Trophoblast cell (in vitro differentiated cells and primary cell): Measurements from ENCODE around the gene ULK1.

Experiments used
- DNase-seq, 2 donors: peaks; one replicate each; pipeline ENCODE4 v3.0.0-alpha.2; 2016
- H2AFZ ChIP-seq: 2 replicates; pipeline ENCODE4 v1.6.1; 2013; ENCODE audit warnings: low read length, moderate library complexity, mild to moderate bottlenecking; ENCODE audit not compliant: insufficient read depth, poor library complexity
- H2AK5ac ChIP-seq: 2 replicates; pipeline ENCODE4 v1.6.1; 2013; ENCODE audit warnings: mild to moderate bottlenecking, low read length
- H2BK120ac ChIP-seq: 2 replicates; pipeline ENCODE4 v1.6.1; 2013; ENCODE audit warnings: low read length, mild to moderate bottlenecking, moderate library complexity; ENCODE audit not compliant: insufficient read depth, poor library complexity
- H2BK12ac ChIP-seq: 2 replicates; pipeline ENCODE4 v1.6.1; 2013; ENCODE audit warnings: mild to moderate bottlenecking, low read length, moderate library complexity
- H2BK5ac ChIP-seq: 2 replicates; pipeline ENCODE4 v1.6.1; 2013; ENCODE audit warnings: low read length, low read depth, moderate library complexity, mild to moderate bottlenecking; ENCODE audit not compliant: poor library complexity
- H3K14ac ChIP-seq: 2 replicates; pipeline ENCODE4 v1.6.1; 2013; ENCODE audit warnings: mild to moderate bottlenecking, low read length
- H3K18ac ChIP-seq: 2 replicates; pipeline ENCODE4 v1.6.1; 2013; ENCODE audit warnings: mild to moderate bottlenecking, low read length
- H3K23ac ChIP-seq: 2 replicates; pipeline ENCODE4 v1.6.1; 2013; ENCODE audit warnings: low read length
- H3K27ac ChIP-seq: 2 replicates; pipeline ENCODE4 v1.5.1; 2013; ENCODE audit warnings: low read depth, mild to moderate bottlenecking, inconsistent platforms, low read length, moderate library complexity
- H3K27me3 ChIP-seq: 2 replicates; pipeline ENCODE4 v1.6.1; 2013; ENCODE audit warnings: inconsistent platforms, mild to moderate bottlenecking, low read length, moderate library complexity; ENCODE audit not compliant: insufficient read depth
- H3K36me3 ChIP-seq, 2 experiments: 1 replicate in 1 of 2; 2 replicates in 1 of 2; pipeline ENCODE4 v1.6.1; 2013; ENCODE audit warnings: low read length in 2 of 2, mild to moderate bottlenecking in 2 of 2, moderate library complexity in 1 of 2; ENCODE audit not compliant: insufficient read depth in 2 of 2, control insufficient read depth in 1 of 2
- H3K4ac ChIP-seq: 2 replicates; pipeline ENCODE4 v1.6.1; 2013; ENCODE audit warnings: low read depth, mild to moderate bottlenecking, low read length, moderate library complexity
- H3K4me1 ChIP-seq, 2 experiments: 1 replicate in 1 of 2; 2 replicates in 1 of 2; pipeline ENCODE4 v1.6.1; 2013; ENCODE audit warnings: low read length in 2 of 2, mild to moderate bottlenecking in 2 of 2, moderate library complexity in 1 of 2; ENCODE audit not compliant: insufficient read depth in 2 of 2, control insufficient read depth in 1 of 2
- H3K4me2 ChIP-seq: 2 replicates; pipeline ENCODE4 v1.6.1; 2013; ENCODE audit warnings: inconsistent platforms, mild to moderate bottlenecking, low read length, moderate library complexity
- H3K4me3 ChIP-seq: 2 replicates; pipeline ENCODE4 v1.5.1; 2013; ENCODE audit warnings: mild to moderate bottlenecking, low read depth, low read length, inconsistent platforms
- H3K79me1 ChIP-seq: one replicate; pipeline ENCODE4 v1.6.1; 2013; ENCODE audit warnings: low read length
- H3K79me2 ChIP-seq: 2 replicates; pipeline ENCODE4 v1.6.1; 2013; ENCODE audit warnings: low read length, mild to moderate bottlenecking; ENCODE audit not compliant: control insufficient read depth, insufficient read depth, poor library complexity
- H3K9ac ChIP-seq: 2 replicates; pipeline ENCODE4 v1.6.1; 2013; ENCODE audit warnings: mild to moderate bottlenecking, low read length
- H3K9me3 ChIP-seq: 2 replicates; pipeline ENCODE4 v1.6.1; 2013; ENCODE audit warnings: low read depth, mild to moderate bottlenecking, control low read depth, inconsistent platforms, low read length; ENCODE audit not compliant: insufficient read depth
- H4K12ac ChIP-seq: 2 replicates; pipeline ENCODE4 v1.6.1; 2013; ENCODE audit warnings: low read depth, mild to moderate bottlenecking, low read length, moderate library complexity
- H4K8ac ChIP-seq: 2 replicates; pipeline ENCODE4 v1.6.1; 2013; ENCODE audit warnings: low read depth, mild to moderate bottlenecking, low read length, moderate library complexity
- H4K91ac ChIP-seq: one replicate; pipeline ENCODE4 v1.6.1; 2013; ENCODE audit warnings: low read depth, mild to moderate bottlenecking, low read length, moderate library complexity
- WGBS: extraction: QIAGEN DNeasy Blood & Tissue Kit; methylation state at CpG from one replicate; pipeline ENCODE4 v1.1.7; 2013; ENCODE audit warnings: missing lambda C conversion rate; ENCODE audit not compliant: insufficient read length, insufficient coverage; ENCODE audit errors: extremely low coverage; 5-methylcytosine and 5-hydroxymethylcytosine counted together

Gene ULK1

DNA sequence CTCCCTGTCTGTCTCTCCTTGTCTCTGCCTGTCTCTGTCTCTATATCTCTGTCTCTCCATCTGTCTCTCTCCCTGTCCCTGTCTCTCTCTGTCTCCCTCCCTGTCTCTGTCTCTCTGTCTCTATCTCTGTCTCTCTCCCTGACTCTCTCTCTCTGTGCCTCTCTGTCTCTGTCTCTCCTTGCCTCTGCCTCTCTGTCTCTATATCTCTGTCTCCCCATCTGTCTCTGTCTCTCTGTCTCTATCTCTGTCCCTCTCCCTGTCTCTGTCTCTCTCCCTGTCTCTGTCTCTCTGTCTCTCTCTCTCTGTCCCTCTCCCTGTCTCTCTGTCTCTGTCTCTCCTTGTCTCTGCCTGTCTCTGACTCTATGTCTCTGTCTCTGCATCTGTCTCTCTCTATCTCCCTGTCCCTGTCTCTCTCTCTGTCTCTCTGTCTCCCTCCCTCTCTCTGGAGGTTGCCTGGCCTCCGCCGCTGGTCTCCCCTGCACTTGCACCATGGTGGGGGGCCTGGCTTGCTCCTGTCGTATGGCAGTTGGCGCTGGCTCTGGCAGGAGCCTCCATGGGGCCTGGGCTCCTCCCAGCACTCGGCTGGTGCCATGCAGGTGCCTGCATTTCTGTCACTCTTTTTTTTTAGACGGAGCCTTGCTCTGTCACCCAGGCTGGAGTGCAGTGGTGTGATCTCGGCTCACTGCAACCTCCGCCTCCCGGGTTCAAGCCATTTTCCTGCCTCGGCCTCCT lies 37.9 kb upstream of the ULK1 start:
- H3K9ac ChIP-seq = no peak overlapping the region
- peaks cover 10% of the 10 kb centered on the region for H3K79me1 ChIP-seq
- no peak overlapping the region for H3K4me3 ChIP-seq
- H3K36me3 ChIP-seq = no peaks in the 10 kb centered on the region
- no peak overlapping the region for H2BK120ac ChIP-seq
- no peak overlapping the region for H3K14ac ChIP-seq
- no peak overlapping the region for H3K4me2 ChIP-seq
- H3K9me3 ChIP-seq = no peaks in the 10 kb centered on the region
- no peak overlapping the region for H3K23ac ChIP-seq
- no peak overlapping the region for H2AK5ac ChIP-seq
- no CpG with 5 or more reads among the region's 10 CpGs for WGBS
- no peak overlapping the region for H3K4ac ChIP-seq
- no peak overlapping the region for H2BK12ac ChIP-seq
- H4K8ac ChIP-seq = no peak overlapping the region
- H2BK5ac ChIP-seq = no peak overlapping the region
- H2AFZ ChIP-seq = no peak overlapping the region
- H3K79me2 ChIP-seq = peaks cover 2% of the 10 kb centered on the region
- no peak overlapping the region for H4K91ac ChIP-seq
- no peaks in the 10 kb centered on the region for H3K27me3 ChIP-seq
- H3K27ac ChIP-seq = no peak overlapping the region
- H3K18ac ChIP-seq = no peak overlapping the region
- H4K12ac ChIP-seq = no peak overlapping the region
- no peak for DNase-seq
- H3K4me1 ChIP-seq = peaks cover 7 to 10% of the 10 kb centered on the region in 2 experiments

DNA sequence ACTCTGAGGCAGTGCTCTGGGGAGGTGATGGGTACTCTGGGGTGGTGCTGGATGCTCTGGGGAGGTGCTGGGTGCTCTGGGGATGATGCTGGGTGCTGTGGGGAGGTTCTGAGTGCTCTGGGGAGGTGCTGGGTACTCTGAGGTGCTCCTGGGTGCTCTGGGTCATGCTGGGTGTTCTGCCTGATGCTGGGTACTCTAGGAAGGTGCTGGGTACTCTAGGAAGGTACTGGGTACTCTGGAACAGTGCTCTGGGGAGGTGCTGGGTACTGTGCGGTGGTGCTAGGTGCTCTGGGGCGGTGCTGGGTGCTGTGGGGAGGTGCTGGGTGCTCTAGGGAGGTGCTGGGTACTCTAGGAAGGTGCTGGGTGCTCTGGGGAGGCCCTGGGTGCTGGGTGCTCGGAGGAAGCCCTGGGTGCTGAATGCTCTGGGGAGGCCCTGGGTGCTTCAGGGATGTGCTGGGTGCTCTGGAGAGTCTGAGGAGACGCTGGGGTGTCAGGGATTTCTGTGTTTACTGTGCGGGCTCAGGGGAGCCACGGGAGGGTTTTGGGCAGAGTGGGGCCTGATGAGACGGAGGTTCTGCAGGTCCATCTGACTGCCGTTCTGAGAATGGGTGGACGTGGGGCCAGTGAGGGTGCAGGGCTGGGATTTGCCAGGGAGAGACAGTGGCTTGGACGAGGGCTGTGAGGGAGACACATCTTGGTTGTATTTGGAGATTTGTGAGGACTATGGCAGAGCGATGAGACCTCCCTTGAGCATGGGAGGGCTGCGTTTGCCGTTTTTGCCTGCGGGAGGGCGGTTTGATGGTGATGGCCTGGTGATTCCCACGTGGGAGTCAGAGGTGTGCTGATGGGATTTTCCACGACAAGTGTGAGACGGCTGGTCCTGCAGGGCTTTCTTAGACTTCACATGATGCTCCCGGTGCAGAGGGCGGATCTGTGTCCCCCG lies 36.2 kb upstream of the ULK1 start:
- Histone ChIP-seq H3K14ac (no peak overlapping the region), H3K79me1 (peaks cover 17% of the 10 kb centered on the region), H4K12ac (no peak overlapping the region), H3K4me3 (no peak overlapping the region), H3K9me3 (no peaks in the 10 kb centered on the region), H2BK5ac (no peak overlapping the region), H2BK12ac (peak overlapping the region; percentile 10), H3K23ac (no peak overlapping the region), H3K79me2 (peaks cover 2% of the 10 kb centered on the region), H2AK5ac (peak overlapping the region; percentile 35), H3K27ac (no peak overlapping the region), H2BK120ac (peak overlapping the region; percentile 1), H3K27me3 (no peaks in the 10 kb centered on the region), H4K8ac (no peak overlapping the region), H3K4me2 (no peak overlapping the region), H3K4me1 (peaks cover 21 to 24% of the 10 kb centered on the region in 2 experiments), H3K4ac (no peak overlapping the region), H3K18ac (no peak overlapping the region), H4K91ac (peak overlapping the region; percentile 17), H3K36me3 (no peaks in the 10 kb centered on the region), H2AFZ (no peak overlapping the region), H3K9ac (no peak overlapping the region)
- DNase-seq = no peak
- no CpG with 5 or more reads among the region's 21 CpGs for WGBS

DNA sequence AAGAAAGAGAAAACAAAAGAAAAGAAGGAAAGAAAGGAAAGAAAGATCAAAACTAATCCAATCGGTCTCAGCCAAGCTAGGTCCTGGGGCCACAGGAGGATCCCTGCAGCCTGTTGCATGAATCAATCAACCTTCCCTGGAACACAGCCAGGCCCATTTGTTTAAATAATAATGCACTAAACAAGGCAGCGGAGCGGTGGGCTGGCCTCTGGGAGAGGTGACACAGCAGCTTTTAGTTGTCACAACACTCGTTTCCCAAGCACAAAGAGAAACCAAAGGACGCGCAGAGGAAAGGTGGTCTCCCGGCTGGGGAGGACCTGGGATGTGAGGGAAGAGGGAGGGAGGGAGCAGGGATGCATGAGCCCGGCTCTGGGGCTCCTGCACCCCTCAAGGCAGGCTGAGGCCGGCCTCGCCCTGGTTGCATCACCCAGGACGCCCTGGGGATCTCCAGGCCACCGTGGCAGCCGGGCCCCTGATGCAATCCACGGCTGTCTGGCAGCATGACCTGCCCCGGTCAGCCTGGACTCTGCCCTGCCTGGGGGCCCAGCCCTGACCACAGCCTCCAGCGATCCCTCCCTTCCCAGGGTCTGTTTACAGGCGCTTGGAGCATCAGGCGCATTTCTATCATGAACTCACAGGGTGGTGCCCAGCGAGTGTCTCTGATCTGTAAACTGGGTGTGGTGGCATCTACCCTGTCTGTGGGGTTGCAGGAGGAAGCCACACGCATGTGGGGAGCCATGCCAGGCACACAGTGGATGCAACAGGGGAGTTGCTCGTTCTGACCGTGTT lies 33.8 kb upstream of the ULK1 start:
- peak overlapping the region; percentile 65 for H2BK5ac ChIP-seq
- no peaks in the 10 kb centered on the region for H3K9me3 ChIP-seq
- no peaks in the 10 kb centered on the region for H3K27me3 ChIP-seq
- DNase-seq = peak; percentile 96
- peak overlapping the region; percentile 28 for H3K14ac ChIP-seq
- H2BK12ac ChIP-seq = peak overlapping the region; percentile 51
- peak overlapping the region; percentile 34 for H4K12ac ChIP-seq
- WGBS = no CpG with 5 or more reads among the region's 22 CpGs
- H2AFZ ChIP-seq = peak overlapping the region; percentile 5
- peak overlapping the region; percentile 88 for H3K27ac ChIP-seq
- H3K79me2 ChIP-seq = peaks cover 2% of the 10 kb centered on the region
- peak overlapping the region; percentile 80 for H4K91ac ChIP-seq
- H3K4me2 ChIP-seq = peak overlapping the region; percentile 42
- peak overlapping the region; percentile 26 for H3K4ac ChIP-seq
- H3K36me3 ChIP-seq = no peaks in the 10 kb centered on the region
- H3K9ac ChIP-seq = no peak overlapping the region
- no peak overlapping the region for H3K23ac ChIP-seq
- peaks cover 26% of the 10 kb centered on the region for H3K79me1 ChIP-seq
- H3K4me1 ChIP-seq = peaks cover 30 to 35% of the 10 kb centered on the region in 2 experiments
- peak overlapping the region; percentile 65 for H2AK5ac ChIP-seq
- peak overlapping the region; percentile 68 for H4K8ac ChIP-seq
- peak overlapping the region; percentile 69 for H2BK120ac ChIP-seq
- H3K18ac ChIP-seq = peak overlapping the region; percentile 56
- no peak overlapping the region for H3K4me3 ChIP-seq
